Activated CD4-positive, alpha-beta T cell treated with anti-CD3 and anti-CD28 coated beads, Interleukin-2, amount 10 ng/mL, durations not matched to agents 7 days and 5 days (primary cell): ENCODE measurements around the gene SYT4. TPM values are rescaled to one million over a fixed set of nuclear protein-coding genes. Genes with fewer than 3 reads are reported as not detected.
"Not testable (repeated sequence)": the region's sequence is repeated elsewhere in the genome, so short reads cannot be mapped to it uniquely, and the experiment has no call there.

Experiments used
- CTCF ChIA-PET: fragments of 350-600 bp; sonication (Branson Sonifier 250); formaldehyde crosslinking; loops from one replicate; lab custom pipeline; 2021; ENCODE audit warnings: antibody characterized with exemption; lab: Charles Lee
- POLR2A ChIA-PET: fragments of 350-600 bp; sonication (Branson Sonifier 250); formaldehyde crosslinking; loops from one replicate; lab custom pipeline; 2021; ENCODE audit warnings: antibody characterized with exemption; lab: Charles Lee
- DNase-seq: peaks from one replicate; pipeline ENCODE4 v3.0.0-alpha.2; 2020
- H3K27ac Mint-ChIP-seq: one replicate; pipeline ENCODE4 v1.8.0; 2021; ENCODE audit warnings: mild to moderate bottlenecking, moderate library complexity, mixed read lengths
- H3K27me3 Mint-ChIP-seq: one replicate; pipeline ENCODE4 v1.8.0; 2021; ENCODE audit warnings: mixed read lengths
- H3K36me3 Mint-ChIP-seq: one replicate; pipeline ENCODE4 v1.8.0; 2021; ENCODE audit warnings: low read depth, mixed read lengths
- H3K4me1 Mint-ChIP-seq: one replicate; pipeline ENCODE4 v1.8.0; 2021; ENCODE audit warnings: mixed read lengths
- H3K4me3 Mint-ChIP-seq: one replicate; pipeline ENCODE4 v1.8.0; 2021; ENCODE audit warnings: mild to moderate bottlenecking, moderate library complexity, mixed read lengths
- H3K9me3 Mint-ChIP-seq: one replicate; pipeline ENCODE4 v1.8.0; 2021; ENCODE audit warnings: mixed read lengths
- total RNA-seq, 2 experiments: library from RNA; stranded (reverse); gene quantifications; one replicate each; pipeline ENCODE4 v1.2.3, GENCODE V29; 2021

The SYT4 gene, protein sequence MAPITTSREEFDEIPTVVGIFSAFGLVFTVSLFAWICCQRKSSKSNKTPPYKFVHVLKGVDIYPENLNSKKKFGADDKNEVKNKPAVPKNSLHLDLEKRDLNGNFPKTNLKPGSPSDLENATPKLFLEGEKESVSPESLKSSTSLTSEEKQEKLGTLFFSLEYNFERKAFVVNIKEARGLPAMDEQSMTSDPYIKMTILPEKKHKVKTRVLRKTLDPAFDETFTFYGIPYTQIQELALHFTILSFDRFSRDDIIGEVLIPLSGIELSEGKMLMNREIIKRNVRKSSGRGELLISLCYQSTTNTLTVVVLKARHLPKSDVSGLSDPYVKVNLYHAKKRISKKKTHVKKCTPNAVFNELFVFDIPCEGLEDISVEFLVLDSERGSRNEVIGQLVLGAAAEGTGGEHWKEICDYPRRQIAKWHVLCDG
- not detected for total RNA-seq

DNA sequence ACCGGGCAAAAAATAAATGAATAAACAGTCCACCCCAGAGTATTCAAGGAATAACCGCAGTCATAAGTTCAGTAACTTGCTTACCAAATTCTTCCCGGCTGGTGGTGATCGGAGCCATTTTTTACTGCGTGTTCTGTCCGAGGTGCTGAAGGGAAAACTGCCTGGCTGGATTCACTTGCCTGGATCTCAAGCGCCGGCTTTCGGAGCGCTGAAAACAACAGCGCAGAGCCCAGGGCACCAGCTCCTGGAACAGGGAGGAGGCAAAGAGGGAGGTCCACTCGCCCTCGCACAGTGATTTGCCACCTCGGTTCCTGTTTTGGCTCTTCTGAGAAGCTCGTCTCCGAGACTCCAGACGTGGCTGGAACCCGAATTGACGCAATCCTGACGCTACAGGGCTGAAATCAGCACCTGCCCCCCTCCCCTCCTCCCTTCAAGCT is at the start of gene SYT4:
Gene SYT4, minus strand, starts transcription at position 327 of the 437 bp plus-strand sequence. Its CDS starts 209 bp downstream, at position 118.
- no peaks in the 10 kb centered on the region for H3K9me3 Mint-ChIP-seq
- CTCF ChIA-PET = no interaction called here
- DNase-seq = no peak
- H3K4me3 Mint-ChIP-seq = no peak within 1 kb of the TSS
- no peaks in the 10 kb centered on the region for H3K4me1 Mint-ChIP-seq
- H3K27ac Mint-ChIP-seq = no peak within 1 kb of the TSS
- H3K27me3 Mint-ChIP-seq = peaks cover 9% of the 10 kb centered on the region
- no peaks in the 10 kb centered on the region for H3K36me3 Mint-ChIP-seq
- POLR2A ChIA-PET = no interaction called here

DNA sequence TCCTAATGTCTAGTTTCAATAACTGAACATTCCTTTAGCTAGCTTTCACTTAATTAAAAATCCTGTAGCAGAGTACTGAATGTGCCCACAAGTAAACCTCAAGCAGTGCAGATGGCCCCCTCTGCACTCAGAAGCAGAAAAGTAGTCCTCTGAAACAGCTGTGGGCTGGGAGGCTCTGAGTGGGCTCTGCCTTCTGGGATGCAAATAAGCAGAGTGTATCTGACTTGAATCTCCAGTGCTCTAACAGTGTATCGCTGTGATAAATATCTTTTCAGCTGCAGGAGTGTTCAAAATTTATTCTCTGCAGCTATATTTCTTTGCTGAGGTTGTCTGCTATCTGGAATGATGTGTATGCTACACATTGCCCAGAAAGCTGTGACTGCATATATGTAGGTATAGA is 44.8 kb upstream of the SYT4 start:
- no peaks in the 10 kb centered on the region for H3K36me3 Mint-ChIP-seq
- no peaks in the 10 kb centered on the region for H3K9me3 Mint-ChIP-seq
- no peaks in the 10 kb centered on the region for H3K27me3 Mint-ChIP-seq
- DNase-seq = no peak
- H3K4me3 Mint-ChIP-seq = no peak overlapping the region
- ChIA-PET CTCF (no interaction called here), POLR2A (no interaction called here)
- H3K4me1 Mint-ChIP-seq = no peaks in the 10 kb centered on the region
- no peak overlapping the region for H3K27ac Mint-ChIP-seq

DNA sequence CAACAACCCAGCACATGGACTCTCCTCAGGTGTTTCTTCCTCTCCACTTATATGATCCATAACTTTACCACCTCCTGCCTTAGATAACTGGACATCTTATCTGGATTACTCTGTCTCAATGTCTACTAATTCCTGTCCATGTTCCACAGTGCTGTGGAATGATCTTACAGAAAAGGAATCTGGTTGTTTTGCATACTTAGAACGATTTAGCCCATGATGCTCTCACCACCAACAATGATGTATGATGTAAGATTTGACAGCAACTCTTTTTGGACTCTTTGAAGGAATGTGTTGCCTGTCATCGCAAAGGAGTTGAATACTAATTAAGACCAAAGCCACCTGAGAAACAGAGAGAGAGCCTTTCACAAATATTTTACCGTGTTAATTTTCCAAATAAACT is 37.7 kb upstream of the SYT4 start:
- no peaks in the 10 kb centered on the region for H3K9me3 Mint-ChIP-seq

DNA sequence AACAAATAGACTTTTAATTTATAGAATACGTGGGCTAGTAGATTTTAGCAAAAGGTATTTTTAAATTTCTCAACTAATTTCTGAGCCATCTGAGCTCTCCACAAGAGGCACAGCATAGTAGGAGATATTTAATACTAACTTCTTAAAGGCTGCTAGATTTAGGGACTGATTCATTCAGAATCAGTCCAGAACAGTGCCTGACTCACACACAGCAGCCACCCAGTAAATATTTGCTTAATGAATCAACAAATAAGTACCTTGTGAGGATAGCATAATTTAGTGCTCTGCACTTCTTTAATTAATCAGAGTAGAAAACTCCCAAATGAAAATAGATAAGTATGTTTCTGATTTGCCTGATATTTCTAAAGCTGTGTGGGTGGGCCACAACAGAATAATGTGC is 35.6 kb upstream of the SYT4 start:
- no peaks in the 10 kb centered on the region for H3K9me3 Mint-ChIP-seq
- CTCF ChIA-PET = no interaction called here

More for the DNA sequence above, 37.7 kb upstream of the SYT4 start:
- Mint-ChIP-seq H3K36me3 (no peaks in the 10 kb centered on the region), H3K4me3 (no peak overlapping the region), H3K27ac (no peak overlapping the region), H3K27me3 (no peaks in the 10 kb centered on the region), H3K4me1 (no peaks in the 10 kb centered on the region)
- no peak for DNase-seq
- CTCF ChIA-PET = no interaction called here
- POLR2A ChIA-PET = no interaction called here

DNA sequence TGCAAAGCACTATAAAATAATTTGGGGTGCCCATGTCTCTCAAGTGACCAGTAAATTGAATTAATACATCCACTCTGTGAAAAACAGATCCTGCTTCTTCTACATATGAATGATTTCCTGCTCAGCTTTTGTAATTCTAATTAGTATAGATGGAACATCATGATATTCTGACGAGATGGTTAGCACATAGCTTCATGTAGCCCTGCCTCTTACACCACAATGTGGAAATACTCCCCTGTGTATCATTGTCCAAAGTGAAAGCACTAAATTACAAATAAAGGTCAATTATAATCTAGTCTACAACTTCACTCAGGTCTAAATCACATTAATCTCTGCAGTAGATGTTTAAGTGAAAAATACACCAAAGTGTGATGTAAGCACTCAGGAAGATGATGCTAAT is 32.9 kb upstream of the SYT4 start:
- H3K27ac Mint-ChIP-seq = no peak overlapping the region

More for the DNA sequence above, 35.6 kb upstream of the SYT4 start:
- Mint-ChIP-seq H3K4me1 (no peaks in the 10 kb centered on the region), H3K4me3 (no peak overlapping the region), H3K36me3 (no peaks in the 10 kb centered on the region), H3K27me3 (no peaks in the 10 kb centered on the region), H3K27ac (no peak overlapping the region)
- POLR2A ChIA-PET = no interaction called here
- DNase-seq = no peak

DNA sequence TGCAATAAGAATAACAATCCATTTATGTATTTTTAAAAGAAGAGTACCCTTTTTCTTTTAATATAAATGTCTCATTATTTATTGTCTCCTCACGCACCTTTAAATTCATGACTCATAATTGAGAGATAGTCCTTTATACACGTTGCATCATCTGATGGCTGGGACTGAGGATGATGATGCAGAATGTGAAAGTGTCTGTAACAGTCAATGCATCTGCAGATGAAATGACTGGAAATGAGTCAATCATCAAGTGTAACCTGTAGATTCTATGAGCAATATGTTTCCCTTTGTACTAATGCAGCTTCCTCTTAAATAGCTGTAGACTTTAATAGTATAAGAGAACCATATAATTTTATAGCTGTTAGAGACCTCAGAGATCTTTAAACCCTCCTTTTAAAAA is 26.1 kb upstream of the SYT4 start:
- H3K36me3 Mint-ChIP-seq = no peaks in the 10 kb centered on the region
- ChIA-PET POLR2A (no interaction called here), CTCF (no interaction called here)
- H3K4me1 Mint-ChIP-seq = no peaks in the 10 kb centered on the region
- H3K27me3 Mint-ChIP-seq = no peaks in the 10 kb centered on the region
- H3K27ac Mint-ChIP-seq = no peak overlapping the region
- DNase-seq = no peak
- no peak overlapping the region for H3K4me3 Mint-ChIP-seq
- H3K9me3 Mint-ChIP-seq = no peaks in the 10 kb centered on the region

More for the DNA sequence above, 32.9 kb upstream of the SYT4 start:
- no peak for DNase-seq
- no peaks in the 10 kb centered on the region for H3K9me3 Mint-ChIP-seq
- ChIA-PET POLR2A (no interaction called here), CTCF (no interaction called here)
- no peaks in the 10 kb centered on the region for H3K27me3 Mint-ChIP-seq
- H3K4me3 Mint-ChIP-seq = no peak overlapping the region
- no peaks in the 10 kb centered on the region for H3K4me1 Mint-ChIP-seq
- no peaks in the 10 kb centered on the region for H3K36me3 Mint-ChIP-seq

DNA sequence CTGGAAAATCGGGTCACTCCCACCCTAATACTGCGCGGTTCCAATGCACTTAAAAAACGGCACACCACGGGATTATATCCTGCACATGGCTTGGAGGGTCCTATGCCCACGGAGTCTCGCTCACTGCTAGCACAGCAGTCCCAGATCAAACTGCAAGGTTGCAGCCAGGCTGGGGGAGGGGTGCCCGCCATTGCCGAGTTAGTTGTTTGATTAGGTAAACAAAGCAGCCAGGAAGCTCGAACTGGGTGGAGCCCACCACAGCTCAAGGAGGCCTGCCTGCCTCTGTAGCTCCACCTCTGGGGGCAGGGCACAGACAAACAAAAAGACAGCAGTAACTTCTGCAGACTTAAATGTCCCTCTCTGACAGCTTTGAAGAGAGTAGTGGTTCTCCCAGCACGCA is 8.9 kb upstream of the SYT4 start:
- H3K4me3 Mint-ChIP-seq, H3K36me3 Mint-ChIP-seq, DNase-seq, H3K27ac Mint-ChIP-seq, H3K9me3 Mint-ChIP-seq, CTCF ChIA-PET, H3K27me3 Mint-ChIP-seq, POLR2A ChIA-PET, H3K4me1 Mint-ChIP-seq: not testable (repeated sequence)

DNA sequence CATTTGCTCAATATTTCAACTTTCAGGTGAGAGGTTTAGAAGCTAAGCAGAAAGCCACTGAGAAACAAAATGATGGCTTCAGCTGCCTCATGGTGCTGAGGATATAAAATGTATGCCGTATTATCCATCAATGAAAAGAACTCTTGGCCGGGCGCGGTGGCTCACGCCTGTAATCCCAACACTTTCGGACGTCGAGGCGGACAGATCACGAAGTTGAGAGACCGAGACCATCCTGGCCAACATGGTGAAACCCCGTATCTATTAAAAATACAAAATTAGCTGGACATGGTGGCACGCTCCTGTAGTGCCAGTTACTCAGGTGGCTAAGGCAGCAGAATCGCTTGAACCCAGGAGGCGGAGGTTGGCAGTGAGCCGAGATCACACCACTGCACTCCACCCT is 6.0 kb upstream of the SYT4 start:
- no peak for DNase-seq
- Mint-ChIP-seq H3K27ac (no peak overlapping the region), H3K9me3 (no peaks in the 10 kb centered on the region), H3K36me3 (no peaks in the 10 kb centered on the region), H3K4me1 (no peaks in the 10 kb centered on the region), H3K4me3 (no peak overlapping the region), H3K27me3 (no peaks in the 10 kb centered on the region)
- ChIA-PET CTCF (no interaction called here), POLR2A (no interaction called here)

DNA sequence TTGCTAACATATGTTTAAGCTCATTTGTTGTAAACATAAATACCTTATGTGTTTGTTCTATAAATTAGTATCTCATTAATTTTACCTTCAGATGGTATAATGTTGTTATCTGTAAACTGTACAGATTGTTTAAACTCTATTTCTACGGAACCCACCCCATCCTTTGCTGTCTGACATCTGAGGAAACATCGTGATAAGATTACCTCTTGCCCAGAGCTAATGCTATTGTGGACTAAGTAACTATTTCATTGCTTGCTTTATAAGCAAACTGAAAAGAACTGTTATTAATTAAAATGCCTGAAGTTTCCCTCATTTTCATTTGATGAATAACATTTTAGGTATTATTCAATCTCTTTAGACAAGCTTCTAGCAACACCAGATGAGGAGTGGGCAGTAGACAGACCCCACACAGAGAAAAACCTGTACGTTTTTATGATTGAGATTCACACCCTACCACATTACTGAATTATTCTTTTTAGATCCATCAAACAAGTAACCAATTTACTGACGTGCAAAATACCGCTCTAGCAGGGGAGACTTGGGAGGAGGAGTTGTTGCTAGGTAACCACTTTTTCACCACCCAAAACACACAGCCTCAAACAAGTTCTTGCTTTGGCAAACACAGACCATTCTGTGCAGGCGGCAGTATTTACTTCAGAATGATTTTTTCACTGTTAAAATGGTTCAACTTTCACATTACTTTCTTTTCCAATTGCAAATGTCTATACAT is 1.9 kb upstream of the SYT4 start:
- ChIA-PET CTCF (no interaction called here), POLR2A (no interaction called here)
- no peak overlapping the region for H3K4me3 Mint-ChIP-seq
- no peak overlapping the region for H3K27ac Mint-ChIP-seq
- no peaks in the 10 kb centered on the region for H3K9me3 Mint-ChIP-seq
- no peaks in the 10 kb centered on the region for H3K4me1 Mint-ChIP-seq
- H3K27me3 Mint-ChIP-seq = peaks cover 9% of the 10 kb centered on the region
- H3K36me3 Mint-ChIP-seq = no peaks in the 10 kb centered on the region
- DNase-seq = no peak

DNA sequence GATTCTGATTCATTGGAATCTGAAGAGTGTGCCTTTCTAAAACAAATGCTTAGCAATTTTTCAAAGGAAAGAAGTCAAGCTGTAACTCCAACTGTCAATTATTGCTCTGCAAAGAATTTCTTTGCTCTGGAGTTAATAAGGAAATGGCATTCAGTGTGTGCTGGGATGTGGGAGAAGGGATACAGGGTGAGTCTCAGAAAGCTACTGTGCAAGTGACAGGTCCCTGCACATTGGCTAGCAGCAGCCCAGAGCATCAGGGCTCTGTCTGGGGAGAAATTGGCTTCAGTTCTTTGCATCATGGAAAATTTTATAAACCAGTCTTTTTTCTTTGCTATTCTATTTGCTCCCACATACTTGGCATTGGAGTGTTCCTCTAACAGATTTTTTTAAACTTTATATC is 1.1 kb upstream of the SYT4 start:
- Mint-ChIP-seq H3K27ac (no peak overlapping the region), H3K27me3 (peaks cover 9% of the 10 kb centered on the region), H3K4me3 (no peak overlapping the region), H3K36me3 (no peaks in the 10 kb centered on the region), H3K9me3 (no peaks in the 10 kb centered on the region), H3K4me1 (no peaks in the 10 kb centered on the region)
- DNase-seq = no peak
- ChIA-PET CTCF (no interaction called here), POLR2A (no interaction called here)

DNA sequence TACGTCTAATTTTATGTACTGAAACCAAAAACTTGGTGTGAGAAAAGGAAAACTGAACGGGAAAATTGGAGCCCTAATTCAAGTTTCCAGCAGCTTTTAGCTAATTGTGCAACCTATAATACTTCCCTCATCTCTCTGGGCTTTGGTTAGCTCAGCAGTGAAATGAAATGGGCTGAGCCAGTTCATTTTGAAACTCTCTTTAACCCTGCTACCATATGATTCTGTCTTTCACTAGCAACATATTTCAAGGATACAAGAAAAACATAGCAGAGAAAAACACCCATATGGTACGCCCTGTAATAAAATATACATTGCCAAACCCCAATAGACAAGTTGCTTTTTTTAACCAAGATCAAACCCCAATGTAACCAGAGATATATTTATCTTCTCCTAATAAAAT is 799 bp downstream of the SYT4 start:
- Mint-ChIP-seq H3K36me3 (no peaks in the 10 kb centered on the region), H3K4me1 (no peaks in the 10 kb centered on the region), H3K27me3 (peaks cover 9% of the 10 kb centered on the region), H3K9me3 (no peaks in the 10 kb centered on the region), H3K27ac (no peak overlapping the region), H3K4me3 (no peak overlapping the region)
- ChIA-PET POLR2A (no interaction called here), CTCF (no interaction called here)
- DNase-seq = no peak

DNA sequence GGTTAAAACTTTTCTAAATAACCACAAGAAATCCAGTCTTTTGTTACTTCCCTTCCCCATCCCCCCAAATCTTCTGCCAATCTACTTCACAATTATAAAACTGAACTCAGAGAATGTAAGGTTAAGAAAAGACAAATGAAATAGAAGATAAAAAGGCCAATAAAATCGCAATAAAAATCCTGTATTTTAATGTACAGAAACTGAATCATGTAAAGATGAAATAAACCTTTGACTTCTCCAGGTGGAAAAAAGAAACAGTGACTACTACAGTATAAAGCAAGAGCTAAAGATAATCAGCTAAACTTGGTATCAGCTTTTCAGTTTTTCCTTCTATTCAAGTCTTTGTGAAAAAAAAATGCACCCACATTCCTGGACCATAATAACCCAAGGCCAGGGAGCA is 1.7 kb downstream of the SYT4 start:
- Mint-ChIP-seq H3K27ac (no peak overlapping the region), H3K36me3 (no peaks in the 10 kb centered on the region)

DNA sequence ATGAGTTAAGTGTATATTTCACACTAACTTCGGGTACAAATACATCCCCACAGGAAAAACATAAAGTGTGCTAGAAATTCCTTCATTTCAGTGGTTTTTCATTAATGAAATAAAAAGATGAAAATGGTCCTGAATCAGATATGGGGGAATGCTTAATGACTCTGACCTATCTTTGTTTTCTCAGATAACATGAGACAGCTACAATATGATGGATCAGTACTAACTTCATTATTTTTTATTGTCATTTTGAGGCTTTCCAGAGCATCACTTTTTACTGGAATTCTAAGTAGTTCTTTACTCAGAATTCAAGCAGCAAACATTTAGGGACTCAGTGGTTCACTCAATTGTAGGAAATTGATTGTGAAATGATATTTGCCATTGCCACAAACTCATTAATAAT is 2.8 kb downstream of the SYT4 start:
- DNase-seq = no peak
- no peaks in the 10 kb centered on the region for H3K4me1 Mint-ChIP-seq
- H3K27me3 Mint-ChIP-seq = peaks cover 12% of the 10 kb centered on the region
- H3K9me3 Mint-ChIP-seq = no peaks in the 10 kb centered on the region
- no peak overlapping the region for H3K4me3 Mint-ChIP-seq
- ChIA-PET POLR2A (no interaction called here), CTCF (no interaction called here)
- no peak overlapping the region for H3K27ac Mint-ChIP-seq
- H3K36me3 Mint-ChIP-seq = no peaks in the 10 kb centered on the region

More for the DNA sequence above, 1.7 kb downstream of the SYT4 start:
- Mint-ChIP-seq H3K27me3 (peaks cover 11% of the 10 kb centered on the region), H3K4me1 (no peaks in the 10 kb centered on the region), H3K4me3 (no peak overlapping the region), H3K9me3 (no peaks in the 10 kb centered on the region)
- POLR2A ChIA-PET = no interaction called here
- DNase-seq = no peak
- CTCF ChIA-PET = no interaction called here
